Gastrocnemius medialis (tissue), 4 donors: ENCODE measurements around the gene TMEM143.

Experiments used
- POLR2A ChIP-seq, 2 donors: fragments of 450-650 bp; IDR thresholded peaks; one replicate each; pipeline ENCODE4 v1.6.1; 2017; ENCODE audit warnings: antibody characterized with exemption in 2 of 2, mild to moderate bottlenecking in 2 of 2, moderate library complexity in 2 of 2
- TF ChIP-seq, protein P1 (sequence below), 5 experiments: fragments of 450-650 bp in 3 of 5; fragments of 200-600 bp in 2 of 5; sonication (generic) in 2 of 5; IDR thresholded peaks in 4 of 5; conservative IDR thresholded peaks in 1 of 5; 1 replicate in 4 of 5; 2 replicates in 1 of 5; pipeline ENCODE4 v1.5.1; 2016 to 2019; ENCODE audit warnings: antibody characterized with exemption in 5 of 5, mild to moderate bottlenecking in 3 of 5, moderate library complexity in 3 of 5

DNA sequence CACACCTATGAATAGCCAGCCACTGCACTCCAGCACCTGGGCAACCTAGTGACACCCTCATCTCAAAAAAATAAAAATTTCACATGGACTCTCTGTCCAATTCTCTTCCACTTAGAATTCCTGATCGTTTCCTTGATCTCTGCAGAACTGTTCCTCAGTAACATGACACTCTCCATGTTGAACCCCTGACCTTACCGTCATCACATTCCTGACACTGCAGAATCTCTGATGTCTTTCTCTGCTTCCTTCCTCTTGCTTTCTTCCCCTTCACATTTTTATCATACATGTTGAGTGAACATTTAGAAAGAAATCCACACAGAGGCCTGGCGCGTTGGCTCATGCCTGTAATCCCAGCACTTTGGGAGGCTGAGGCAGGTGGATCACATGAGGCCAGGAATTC is 78.8 kb downstream of the TMEM143 start:
- TF ChIP-seq, protein P1, sequence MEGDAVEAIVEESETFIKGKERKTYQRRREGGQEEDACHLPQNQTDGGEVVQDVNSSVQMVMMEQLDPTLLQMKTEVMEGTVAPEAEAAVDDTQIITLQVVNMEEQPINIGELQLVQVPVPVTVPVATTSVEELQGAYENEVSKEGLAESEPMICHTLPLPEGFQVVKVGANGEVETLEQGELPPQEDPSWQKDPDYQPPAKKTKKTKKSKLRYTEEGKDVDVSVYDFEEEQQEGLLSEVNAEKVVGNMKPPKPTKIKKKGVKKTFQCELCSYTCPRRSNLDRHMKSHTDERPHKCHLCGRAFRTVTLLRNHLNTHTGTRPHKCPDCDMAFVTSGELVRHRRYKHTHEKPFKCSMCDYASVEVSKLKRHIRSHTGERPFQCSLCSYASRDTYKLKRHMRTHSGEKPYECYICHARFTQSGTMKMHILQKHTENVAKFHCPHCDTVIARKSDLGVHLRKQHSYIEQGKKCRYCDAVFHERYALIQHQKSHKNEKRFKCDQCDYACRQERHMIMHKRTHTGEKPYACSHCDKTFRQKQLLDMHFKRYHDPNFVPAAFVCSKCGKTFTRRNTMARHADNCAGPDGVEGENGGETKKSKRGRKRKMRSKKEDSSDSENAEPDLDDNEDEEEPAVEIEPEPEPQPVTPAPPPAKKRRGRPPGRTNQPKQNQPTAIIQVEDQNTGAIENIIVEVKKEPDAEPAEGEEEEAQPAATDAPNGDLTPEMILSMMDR (IDR thresholded peaks at IDR 0.05 in 4 of 5, conservative IDR thresholded peaks at IDR 0.05 in 1 of 5), result no peak
- no peak for TF ChIP-seq POLR2A (IDR thresholded peaks at IDR 0.05)
